Stimulated activated CD8-positive, alpha-beta memory T cell treated with anti-CD3 and anti-CD28 coated beads, Interleukin-4, amount 100 ng/mL, for 24 hours (primary cell): Measurements from ENCODE around the gene TUBG2.

ENCODE experiments used
- DNase-seq: peaks from one replicate; pipeline ENCODE4 v3.0.0-alpha.2; 2020; ENCODE audit warnings: low read depth

TUBG2 gene

GRCh38 chr17:42698736-42699414 lies 39.8 kb downstream of the TUBG2 start:
- DNase-seq: no peak

DNA sequence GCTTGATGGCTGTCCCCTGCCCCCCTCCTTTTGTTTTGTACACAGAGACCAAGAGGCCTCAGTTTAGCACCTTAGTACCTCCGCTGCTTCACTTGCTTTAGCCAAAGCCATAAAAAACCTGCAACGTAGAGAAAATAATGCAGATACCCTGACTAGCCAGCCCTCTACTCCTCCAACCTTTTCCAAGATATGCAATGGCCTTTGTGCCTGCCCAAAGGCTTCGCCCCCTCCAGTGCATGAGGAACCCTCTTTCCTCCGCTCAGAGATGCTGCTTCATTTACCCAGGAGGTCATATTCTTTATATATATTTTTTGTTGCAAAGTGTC lies 40.3 kb downstream of the TUBG2 start:
- DNase-seq: no peak

- DNase-seq: no peak
These were observed 41.7 kb downstream of the TUBG2 start for GRCh38 chr17:42700586-42701289.

- DNase-seq: no peak
These were observed 43.4 kb downstream of the TUBG2 start for GRCh38 chr17:42702446-42702845.

- DNase-seq: no peak
These were observed 45.4 kb downstream of the TUBG2 start for GRCh38 chr17:42704490-42704836.

DNA sequence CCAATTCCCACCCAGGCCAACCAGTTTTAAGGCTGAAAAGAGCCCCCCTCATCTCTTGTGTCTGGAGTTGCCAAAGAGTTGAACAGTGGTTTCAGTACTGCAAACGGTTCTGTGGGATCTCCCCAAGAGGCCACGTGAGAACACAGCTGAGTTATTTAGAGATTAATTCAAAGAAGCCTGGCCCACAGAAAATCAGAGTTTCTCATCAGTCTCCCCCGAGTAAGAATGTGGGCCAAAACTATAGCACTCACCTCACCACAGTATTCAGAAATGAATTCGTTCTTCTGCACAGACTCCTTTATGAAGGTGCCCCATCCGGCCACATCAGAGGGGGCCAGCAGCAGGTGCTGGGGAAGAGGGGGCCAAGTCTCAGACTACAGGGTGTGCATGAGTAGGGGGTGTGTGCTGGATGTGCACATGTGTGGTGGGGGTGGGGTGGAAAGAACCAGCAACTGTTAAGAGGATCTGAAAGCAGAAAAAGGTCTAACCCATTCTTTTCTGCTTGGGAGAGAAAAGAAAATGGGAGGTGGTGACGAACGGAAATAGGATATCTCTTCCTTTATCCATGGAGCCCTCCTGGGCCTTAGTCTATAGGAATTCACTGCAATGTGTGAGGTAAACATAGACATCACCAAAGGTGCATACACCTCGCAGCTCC lies 45.9 kb downstream of the TUBG2 start:
- DNase-seq: no peak

DNA sequence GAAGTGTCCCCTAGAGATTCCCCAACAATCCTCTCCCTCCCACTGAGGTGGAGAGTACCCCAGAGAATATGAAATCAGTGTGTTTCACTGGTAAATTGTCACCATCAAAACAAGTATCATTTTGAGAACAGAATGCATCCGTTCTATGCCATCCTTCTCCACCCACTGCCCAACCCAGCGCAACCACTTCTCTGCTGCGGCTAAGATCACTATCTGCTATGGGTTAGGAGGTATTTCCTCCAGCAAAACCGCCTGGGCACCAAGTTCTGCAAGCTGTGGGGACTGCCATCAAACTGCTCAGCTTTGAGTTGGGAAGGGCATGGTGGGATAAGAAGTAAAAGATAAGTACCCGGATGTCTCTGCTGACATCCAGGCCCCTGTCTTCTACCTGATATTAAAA lies 47.6 kb downstream of the TUBG2 start:
- no peak for DNase-seq

- no peak for DNase-seq
These were observed 49.5 kb downstream of the TUBG2 start for GRCh38 chr17:42708588-42708987.

DNA sequence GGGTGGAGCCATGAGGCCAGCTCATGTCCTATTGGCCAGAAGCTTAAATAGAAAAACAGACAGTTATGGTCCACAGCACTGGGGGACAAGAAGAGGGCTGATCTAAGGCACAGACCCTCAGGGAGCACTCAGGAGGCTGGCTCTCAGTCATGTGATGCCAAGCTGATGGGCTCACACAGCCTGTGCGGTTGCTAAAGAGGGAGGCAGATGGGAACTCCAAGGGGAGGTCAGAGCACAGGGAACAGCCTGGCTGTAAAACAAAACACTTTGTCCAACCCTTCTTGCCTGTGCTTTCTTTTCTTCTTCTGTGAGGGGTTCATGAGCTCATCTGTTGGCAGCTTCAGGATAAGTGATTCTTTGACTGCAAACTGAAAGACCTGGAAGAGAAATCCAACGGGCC lies 50.5 kb downstream of the TUBG2 start:
- DNase-seq: no peak
